SK-N-SH (cell line): ENCODE results near the gene PDIA6. TPM values are rescaled to one million over a fixed set of nuclear protein-coding genes. Genes with fewer than 3 reads are reported as not detected.
A peak's percentile ranks its signal among the peaks of the same experiment; 100 is the strongest.

Experiments
- CTCF ChIA-PET: fragments of 300-600, 350-600 bp; formaldehyde crosslinking; extraction: SDS; loops from one replicate; lab custom pipeline; 2021; lab: Yijun Ruan, JAX
- POLR2A ChIA-PET: fragments of 350-600 bp; sonication (Branson Sonifier 250); formaldehyde crosslinking; extraction: SDS; loops from one replicate; lab custom pipeline; 2020; ENCODE audit warnings: antibody characterized with exemption, inconsistent platforms; lab: Yijun Ruan, JAX
- DNase-seq: peaks from one replicate; pipeline ENCODE4 v3.0.0; 2012
- H2AFZ ChIP-seq: fragments of 200-600 bp; sonication (generic); 2 replicates; pipeline ENCODE4 v1.8.1; 2016; ENCODE audit warnings: antibody characterized with exemption, mild to moderate bottlenecking, low read depth
- H3F3A ChIP-seq: fragments of 200-600 bp; sonication (generic); replicated peaks from 2 replicates; pipeline ENCODE3; 2016; ENCODE audit warnings: antibody characterized with exemption, mild to moderate bottlenecking; ENCODE audit not compliant: insufficient read depth
- H3K27ac ChIP-seq, 2 experiments: fragments of 200-500 bp in 1 of 2; fragments of 200-600 bp in 1 of 2; sonication (Bioruptor generic) in 1 of 2; sonication (generic), shearing (Covaris generic) in 1 of 2; 2 replicates each; pipeline versions ENCODE4 v1.5.1 to v1.6.1; 2014 to 2016; ENCODE audit warnings: low read depth in 2 of 2, inconsistent platforms in 1 of 2, low read length in 1 of 2, mild to moderate bottlenecking in 1 of 2, mixed read lengths in 1 of 2
- H3K27me3 ChIP-seq: fragments of 200-600 bp; sonication (generic), shearing (Covaris generic); 2 replicates; pipeline ENCODE4 v1.6.1; 2016; ENCODE audit warnings: mixed run types; ENCODE audit not compliant: insufficient read depth
- H3K36me3 ChIP-seq, 2 experiments: fragments of 200-500 bp in 1 of 2; fragments of 200-600 bp in 1 of 2; sonication (Bioruptor generic) in 1 of 2; sonication (generic) in 1 of 2; replicated peaks in 1 of 2; 2 replicates each; pipeline versions ENCODE3 to v1.5.1; 2014 to 2016; ENCODE audit warnings: low read length in 1 of 2, mild to moderate bottlenecking in 1 of 2; ENCODE audit not compliant: insufficient read depth in 2 of 2, control insufficient read depth in 1 of 2
- H3K4me1 ChIP-seq, 2 experiments: fragments of 200-500 bp in 1 of 2; fragments of 200-600 bp in 1 of 2; sonication (Bioruptor generic) in 1 of 2; sonication (generic), shearing (Covaris generic) in 1 of 2; 2 replicates each; pipeline versions ENCODE4 v1.5.1 to v1.6.1; 2014 to 2016; ENCODE audit warnings: low read depth in 1 of 2, low read length in 1 of 2, mixed run types in 1 of 2; ENCODE audit not compliant: insufficient read depth in 2 of 2, control insufficient read depth in 1 of 2
- H3K4me2 ChIP-seq: fragments of 200-600 bp; sonication (generic), shearing (Covaris generic); 2 replicates; pipeline ENCODE4 v1.6.1; 2017; ENCODE audit warnings: mixed run types
- H3K4me3 ChIP-seq, 2 experiments: fragments of 200-500 bp in 1 of 2; fragments of 200-600 bp in 1 of 2; sonication (Bioruptor generic) in 1 of 2; sonication (generic), shearing (Covaris generic) in 1 of 2; 2 replicates each; pipeline versions ENCODE4 v1.5.1 to v1.8.1; 2014 to 2016; ENCODE audit warnings: low read depth in 2 of 2, inconsistent platforms in 1 of 2, low read length in 1 of 2, mild to moderate bottlenecking in 1 of 2, mixed read lengths in 1 of 2, moderate library complexity in 1 of 2
- H3K79me2 ChIP-seq: fragments of 200-600 bp; sonication (generic); 2 replicates; pipeline ENCODE4 v1.8.1; 2017; ENCODE audit warnings: mild to moderate bottlenecking; ENCODE audit not compliant: insufficient read depth
- H3K9ac ChIP-seq: fragments of 200-600 bp; sonication (generic); 2 replicates; pipeline ENCODE4 v1.6.1; 2017; ENCODE audit warnings: mixed run types
- H3K9me2 ChIP-seq: fragments of 200-600 bp; sonication (generic); 2 replicates; pipeline ENCODE4 v1.6.1; 2017; ENCODE audit warnings: mixed run types
- H3K9me3 ChIP-seq: fragments of 200-600 bp; sonication (generic); 2 replicates; pipeline ENCODE4 v1.6.1; 2017; ENCODE audit warnings: mixed run types, mild to moderate bottlenecking, moderate library complexity
- H4K20me1 ChIP-seq: fragments of 200-600 bp; sonication (generic); 2 replicates; pipeline ENCODE4 v1.6.1; 2017; ENCODE audit warnings: mild to moderate bottlenecking, mixed run types; ENCODE audit not compliant: insufficient read depth
- CHD2 ChIP-seq: fragments of 150-350 bp; IDR thresholded peaks from 2 replicates; pipeline ENCODE4 v1.6.1; 2018; ENCODE audit warnings: low read length; ENCODE audit not compliant: partially characterized antibody
- ELF1 ChIP-seq: IDR thresholded peaks from 2 replicates; pipeline ENCODE4 v1.4.0; 2012
- EP300 ChIP-seq, 2 experiments: IDR thresholded peaks; 2 replicates each; pipeline versions ENCODE4 v1.4.0 to v1.6.1; 2012; ENCODE audit warnings: borderline replicate concordance in 1 of 2, low read depth in 1 of 2, low read length in 1 of 2
- FOXJ3 ChIP-seq: sonication (generic); formaldehyde crosslinking; IDR thresholded peaks from 2 replicates; pipeline ENCODE4 v1.5.1; 2020; ENCODE audit warnings: mild to moderate bottlenecking, missing genetic modification reagents
- FOXM1 ChIP-seq: IDR thresholded peaks from 2 replicates; pipeline ENCODE4 v1.4.0; 2012; ENCODE audit warnings: low read depth, mild to moderate bottlenecking
- GABPA ChIP-seq: IDR thresholded peaks from 2 replicates; pipeline ENCODE4 v1.4.0; 2012; ENCODE audit warnings: low read depth, mild to moderate bottlenecking
- JUND ChIP-seq: IDR thresholded peaks from 2 replicates; pipeline ENCODE4 v1.4.0; 2012
- MEF2A ChIP-seq: IDR thresholded peaks from 2 replicates; pipeline ENCODE4 v1.4.0; 2012; ENCODE audit warnings: low read depth, borderline replicate concordance
- MXI1 ChIP-seq: IDR thresholded peaks from 2 replicates; pipeline ENCODE4 v1.6.1; 2012; ENCODE audit warnings: mild to moderate bottlenecking, low read depth, low read length, improper control_type of control experiment
- NFIC ChIP-seq: IDR thresholded peaks from 2 replicates; pipeline ENCODE4 v1.4.0; 2012; ENCODE audit warnings: borderline replicate concordance
- POLR2AphosphoS5 ChIP-seq: IDR thresholded peaks from 2 replicates; pipeline ENCODE4 v1.6.1; 2012; ENCODE audit warnings: low read depth, low read length
- RCOR1 ChIP-seq: fragments of 150-350 bp; IDR thresholded peaks from 2 replicates; pipeline ENCODE4 v1.6.1; 2017; ENCODE audit warnings: antibody characterized with exemption, low read length
- SIN3A ChIP-seq: IDR thresholded peaks from 2 replicates; pipeline ENCODE4 v1.6.1; 2012; ENCODE audit warnings: low read depth, mild to moderate bottlenecking, low read length, moderate library complexity, borderline replicate concordance
- TAF1 ChIP-seq: IDR thresholded peaks from 2 replicates; pipeline ENCODE4 v1.6.1; 2012; ENCODE audit warnings: low read depth, mild to moderate bottlenecking, low read length, moderate library complexity, borderline replicate concordance
- TCF12 ChIP-seq: IDR thresholded peaks from 2 replicates; pipeline ENCODE4 v1.4.0; 2012
- TEAD4 ChIP-seq: IDR thresholded peaks from 2 replicates; pipeline ENCODE4 v1.4.0; 2012; ENCODE audit warnings: mild to moderate bottlenecking, borderline replicate concordance; ENCODE audit not compliant: insufficient read depth
- USF2 ChIP-seq: fragments of 150-350 bp; IDR thresholded peaks from 2 replicates; pipeline ENCODE4 v1.6.1; 2017; ENCODE audit warnings: antibody characterized with exemption, low read length, low read depth, borderline replicate concordance
- WGBS: methylation state at CpG from one replicate; pipeline ENCODE4 v1.1.6; 2017; ENCODE audit warnings: low lambda C conversion rate; 5-methylcytosine and 5-hydroxymethylcytosine counted together
- polyA plus RNA-seq, 3 experiments: library from polyadenylated mRNA; depleted of rRNA; stranded (reverse); fragments of >200 nt; gene quantifications; 2 replicates each; pipeline ENCODE4 v1.2.3, GENCODE V29; 2012
- TF ChIP-seq, protein P1 (sequence below): IDR thresholded peaks from 2 replicates; pipeline ENCODE4; 2012

PDIA6 gene
- polyA plus RNA-seq, 1 of the 3 experiments (the other 2 are of a cell fraction), result 325 TPM

DNA sequence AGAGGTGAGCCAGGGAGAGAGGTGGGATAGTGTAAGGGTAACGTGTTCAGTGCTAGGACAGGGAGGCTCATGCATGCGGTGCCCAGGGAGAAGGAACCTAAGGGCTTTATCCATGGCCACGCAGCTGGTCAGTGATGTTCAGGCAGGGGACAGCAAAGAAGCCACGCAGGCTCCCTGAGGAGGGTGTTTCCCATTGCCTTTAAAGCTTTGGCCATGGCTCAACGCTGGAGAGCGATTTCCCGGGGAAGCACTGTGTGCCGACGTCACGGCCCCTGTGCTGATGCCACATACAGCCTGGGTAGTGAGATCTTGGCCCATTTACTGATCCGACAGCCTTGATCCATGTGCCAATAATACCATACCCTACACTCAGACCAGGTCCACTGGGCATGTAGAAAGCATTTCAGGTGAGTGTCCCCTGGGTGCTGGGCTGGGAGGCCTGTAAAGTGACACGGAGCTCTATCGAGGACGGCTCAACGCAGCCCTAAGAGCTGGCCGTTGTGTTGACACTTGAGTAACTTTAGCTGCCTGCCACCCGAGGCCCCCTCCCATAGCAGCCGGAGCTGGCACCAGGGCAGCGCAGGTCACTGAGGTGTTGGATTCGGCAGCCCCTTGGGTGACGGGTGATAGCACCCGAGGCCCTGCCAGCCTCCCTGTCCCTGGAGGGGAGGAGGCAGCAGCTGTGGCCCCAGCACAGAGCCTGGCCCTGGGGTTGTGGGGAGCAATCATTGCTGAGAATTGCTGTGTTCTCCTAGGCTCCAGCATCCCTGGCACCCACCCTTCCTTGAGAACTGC is 41.4 kb downstream of the PDIA6 start:
- no peak overlapping the region for H3K9ac ChIP-seq
- no peaks in the 10 kb centered on the region for H3K79me2 ChIP-seq
- DNase-seq, result peak; percentile 35
- 0 out of 2 replicates have a peak, but pooled peaks cover 5% of the 10 kb centered on the region for H3K27me3 ChIP-seq
- peaks cover 0 to 21% of the 10 kb centered on the region in 2 experiments; a peak in 1 of 4 replicates for H3K4me1 ChIP-seq
- no peaks in the 10 kb centered on the region for H4K20me1 ChIP-seq
- no peak overlapping the region for H2AFZ ChIP-seq
- 81% methylated on average over 17 of the region's 22 CpGs for WGBS
- no peaks in the 10 kb centered on the region for H3F3A ChIP-seq
- TF ChIP-seq GABPA, result no peak
- no peak for TF ChIP-seq TCF12
- TF ChIP-seq MEF2A, result no peak
- no peak for TF ChIP-seq FOXM1
- TF ChIP-seq MXI1, result no peak
- TF ChIP-seq ELF1, result no peak
- no peak for TF ChIP-seq FOXJ3 (CRISPR knock-in tag)
- no peak for TF ChIP-seq RCOR1
- TF ChIP-seq, all 33 proteins: peak for 0
- Histone ChIP-seq H3K4me3 (no peak overlapping the region), H3K36me3 (no peaks in the 10 kb centered on the region), H3K4me2 (no peak overlapping the region), H3K27ac (no peak overlapping the region), H3K9me2 (no peaks in the 10 kb centered on the region), H3K9me3 (no peaks in the 10 kb centered on the region)
- POLR2A ChIA-PET, result no interaction called here
- CTCF ChIA-PET, result interaction anchor here (1.0 to 2.2 kb wide), 2 partner anchors 28 to 61 kb away, joined by 3 to 7 read pairs; no protein-coding TSS in a partner anchor

- Histone ChIP-seq H3K27me3 (0 out of 2 replicates have a peak, but pooled peaks cover 5% of the 10 kb centered on the region), H4K20me1 (no peaks in the 10 kb centered on the region), H3K36me3 (no peaks in the 10 kb centered on the region), H3K4me1 (no peaks in the 10 kb centered on the region; a peak in 1 of 4 replicates), H3K9me3 (no peaks in the 10 kb centered on the region), H3K9me2 (no peaks in the 10 kb centered on the region), H3K27ac (no peak overlapping the region), H2AFZ (no peak overlapping the region), H3F3A (no peaks in the 10 kb centered on the region), H3K79me2 (no peaks in the 10 kb centered on the region), H3K4me2 (no peak overlapping the region), H3K4me3 (no peak overlapping the region), H3K9ac (no peak overlapping the region)
- POLR2A ChIA-PET, result interaction anchor here (0.7 kb wide), 1 partner anchor 10 kb away, joined by 4 read pairs; no protein-coding TSS in a partner anchor
- no peak for DNase-seq
- CTCF ChIA-PET, result interaction anchor here (1.5 kb wide), 1 partner anchor 31 kb away, joined by 3 read pairs; no protein-coding TSS in a partner anchor
- no peak for TF ChIP-seq CHD2
- no peak for TF ChIP-seq TEAD4
- no peak for TF ChIP-seq SIN3A
- no peak for TF ChIP-seq TAF1
- TF ChIP-seq NFIC, result no peak
- no peak for TF ChIP-seq JUND
- TF ChIP-seq, protein P1, sequence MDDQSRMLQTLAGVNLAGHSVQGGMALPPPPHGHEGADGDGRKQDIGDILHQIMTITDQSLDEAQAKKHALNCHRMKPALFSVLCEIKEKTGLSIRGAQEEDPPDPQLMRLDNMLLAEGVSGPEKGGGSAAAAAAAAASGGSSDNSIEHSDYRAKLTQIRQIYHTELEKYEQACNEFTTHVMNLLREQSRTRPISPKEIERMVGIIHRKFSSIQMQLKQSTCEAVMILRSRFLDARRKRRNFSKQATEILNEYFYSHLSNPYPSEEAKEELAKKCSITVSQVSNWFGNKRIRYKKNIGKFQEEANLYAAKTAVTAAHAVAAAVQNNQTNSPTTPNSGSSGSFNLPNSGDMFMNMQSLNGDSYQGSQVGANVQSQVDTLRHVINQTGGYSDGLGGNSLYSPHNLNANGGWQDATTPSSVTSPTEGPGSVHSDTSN, result no peak
- no peak for TF ChIP-seq USF2
- no peak for TF ChIP-seq EP300 (IDR thresholded peaks at IDR 0.05; ENCODE audit: borderline replicate concordance in 1 of 2, low read depth in 1 of 2, low read length in 1 of 2)
- no peak for TF ChIP-seq FOXJ3 (CRISPR knock-in tag)
- no peak for TF ChIP-seq POLR2AphosphoS5
- WGBS, result 70% methylated on average over 10 of the region's 16 CpGs
Observed at GRCh38 chr2:10768063-10768507, 44.5 kb downstream of the PDIA6 start.
